ENCODE measurements around the gene RANBP9.

DNA sequence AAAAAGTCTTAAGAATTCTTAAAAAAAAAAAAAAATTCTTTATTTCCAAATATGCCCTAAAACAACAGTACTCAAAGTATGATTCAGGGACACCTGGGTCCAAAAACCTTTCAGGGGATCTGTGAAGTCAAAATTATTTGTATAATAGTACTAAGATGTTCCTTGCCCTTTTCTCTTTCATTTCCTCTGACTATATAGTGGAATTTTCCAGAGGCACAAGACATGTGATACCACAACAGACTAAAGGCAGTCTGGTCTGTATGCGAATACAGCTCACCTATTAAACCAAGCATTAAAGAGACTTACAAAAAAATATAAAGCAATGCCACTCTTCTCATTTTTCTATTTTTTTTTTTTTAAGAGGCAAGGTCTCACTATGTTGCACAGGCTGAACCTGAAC, 81.1 kb downstream of the RANBP9 start:
- TF ChIP-seq, protein P1, sequence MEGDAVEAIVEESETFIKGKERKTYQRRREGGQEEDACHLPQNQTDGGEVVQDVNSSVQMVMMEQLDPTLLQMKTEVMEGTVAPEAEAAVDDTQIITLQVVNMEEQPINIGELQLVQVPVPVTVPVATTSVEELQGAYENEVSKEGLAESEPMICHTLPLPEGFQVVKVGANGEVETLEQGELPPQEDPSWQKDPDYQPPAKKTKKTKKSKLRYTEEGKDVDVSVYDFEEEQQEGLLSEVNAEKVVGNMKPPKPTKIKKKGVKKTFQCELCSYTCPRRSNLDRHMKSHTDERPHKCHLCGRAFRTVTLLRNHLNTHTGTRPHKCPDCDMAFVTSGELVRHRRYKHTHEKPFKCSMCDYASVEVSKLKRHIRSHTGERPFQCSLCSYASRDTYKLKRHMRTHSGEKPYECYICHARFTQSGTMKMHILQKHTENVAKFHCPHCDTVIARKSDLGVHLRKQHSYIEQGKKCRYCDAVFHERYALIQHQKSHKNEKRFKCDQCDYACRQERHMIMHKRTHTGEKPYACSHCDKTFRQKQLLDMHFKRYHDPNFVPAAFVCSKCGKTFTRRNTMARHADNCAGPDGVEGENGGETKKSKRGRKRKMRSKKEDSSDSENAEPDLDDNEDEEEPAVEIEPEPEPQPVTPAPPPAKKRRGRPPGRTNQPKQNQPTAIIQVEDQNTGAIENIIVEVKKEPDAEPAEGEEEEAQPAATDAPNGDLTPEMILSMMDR (IDR thresholded peaks at IDR 0.05): no peak
- no peak for TF ChIP-seq POLR2A (IDR thresholded peaks at IDR 0.05)

Measured in body of pancreas (tissue), 4 donors.